ENCODE results near the gene MAPK1.

DNA sequence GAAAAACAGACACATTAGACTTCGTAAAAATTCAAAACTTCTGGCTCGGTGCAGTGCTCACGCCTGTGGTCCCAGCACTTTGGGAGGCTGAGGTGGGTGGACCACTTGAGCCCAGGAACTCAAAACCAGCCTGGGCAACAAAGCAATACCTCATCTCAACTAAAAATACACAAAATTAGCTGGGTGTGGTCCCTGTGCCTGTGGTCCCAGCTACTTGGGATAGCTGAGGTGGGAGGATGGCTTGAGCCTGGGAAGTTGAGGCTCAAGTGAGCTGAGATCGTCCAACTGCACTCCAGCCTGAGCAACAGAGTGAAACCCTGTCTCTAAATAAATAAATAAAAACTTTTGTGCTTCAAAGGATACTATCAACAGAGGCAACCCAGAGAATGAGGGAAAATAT lies 155.6 kb downstream of the MAPK1 start:
- TF ChIP-seq CTCF (IDR thresholded peaks at IDR 0.05; ENCODE audit: low read depth, low read length, poor library complexity, severe bottlenecking) (no peak), EZH2phosphoT487 (IDR thresholded peaks at IDR 0.05; ENCODE audit: borderline replicate concordance, low read length) (no peak)

Measured in DOHH2 (cell line).